Neural cell (in vitro differentiated cells): ENCODE measurements around the gene LRRC63.

Experiments used
- CTCF ChIP-seq: fragments of 450-650 bp; IDR thresholded peaks from 2 replicates; pipeline ENCODE4 v1.5.1; 2014; ENCODE audit warnings: antibody characterized with exemption, mild to moderate bottlenecking, moderate library complexity; ENCODE audit not compliant: poor library complexity, severe bottlenecking
- EP300 ChIP-seq: fragments of 450-650 bp; conservative IDR thresholded peaks from 2 replicates; pipeline ENCODE4 v1.6.1; 2014; ENCODE audit warnings: antibody characterized with exemption, mild to moderate bottlenecking, moderate library complexity; ENCODE audit not compliant: poor library complexity, severe bottlenecking
- EZH2 ChIP-seq: fragments of 200-600, 300-800 bp; shearing (Covaris generic), sonication (generic); IDR thresholded peaks from 2 replicates; pipeline ENCODE4 v1.6.1; 2014; ENCODE audit warnings: antibody characterized with exemption, low read length, borderline replicate concordance, mild to moderate bottlenecking; ENCODE audit not compliant: insufficient read depth, poor library complexity, severe bottlenecking
- POLR2AphosphoS5 ChIP-seq: IDR thresholded peaks from 2 replicates; pipeline ENCODE4 v1.6.1; 2012
- RAD21 ChIP-seq: fragments of 450-650 bp; conservative IDR thresholded peaks from 2 replicates; pipeline ENCODE4 v1.6.1; 2014; ENCODE audit warnings: antibody characterized with exemption, mild to moderate bottlenecking, moderate library complexity
- SMC3 ChIP-seq: fragments of 450-650 bp; conservative IDR thresholded peaks from 2 replicates; pipeline ENCODE4 v1.6.1; 2014; ENCODE audit warnings: antibody characterized with exemption, mild to moderate bottlenecking, moderate library complexity; ENCODE audit not compliant: poor library complexity
- TAF1 ChIP-seq: IDR thresholded peaks from 2 replicates; pipeline ENCODE4 v1.6.1; 2012; ENCODE audit warnings: low read depth
- TF ChIP-seq, protein P1 (sequence below): IDR thresholded peaks from 2 replicates; pipeline ENCODE4 v1.6.1; 2012; ENCODE audit warnings: borderline replicate concordance

DNA sequence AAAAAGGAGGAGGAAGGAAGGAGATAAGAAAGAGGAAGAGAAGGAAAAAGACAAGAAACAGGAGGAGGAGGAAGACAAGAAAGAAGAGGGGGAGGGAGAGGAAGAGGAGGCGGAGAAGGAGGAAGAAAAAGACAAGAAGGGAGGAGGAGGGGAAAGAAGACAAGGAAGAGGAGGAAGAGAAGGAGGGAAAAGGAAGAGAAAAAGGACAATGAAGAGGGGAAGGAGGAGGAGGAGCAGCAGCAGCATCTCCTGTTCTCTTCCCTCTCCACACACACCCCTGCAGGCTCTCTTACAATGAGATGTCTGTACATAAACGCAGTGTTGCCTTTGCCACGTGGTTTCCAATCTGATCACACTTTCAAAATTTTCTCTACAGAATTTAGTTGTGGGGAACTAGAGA is 108.7 kb downstream of the LRRC63 start:
- no peak for TF ChIP-seq SMC3
- TF ChIP-seq POLR2AphosphoS5 = no peak
- TF ChIP-seq RAD21 = no peak
- TF ChIP-seq CTCF = no peak
- TF ChIP-seq, protein P1, sequence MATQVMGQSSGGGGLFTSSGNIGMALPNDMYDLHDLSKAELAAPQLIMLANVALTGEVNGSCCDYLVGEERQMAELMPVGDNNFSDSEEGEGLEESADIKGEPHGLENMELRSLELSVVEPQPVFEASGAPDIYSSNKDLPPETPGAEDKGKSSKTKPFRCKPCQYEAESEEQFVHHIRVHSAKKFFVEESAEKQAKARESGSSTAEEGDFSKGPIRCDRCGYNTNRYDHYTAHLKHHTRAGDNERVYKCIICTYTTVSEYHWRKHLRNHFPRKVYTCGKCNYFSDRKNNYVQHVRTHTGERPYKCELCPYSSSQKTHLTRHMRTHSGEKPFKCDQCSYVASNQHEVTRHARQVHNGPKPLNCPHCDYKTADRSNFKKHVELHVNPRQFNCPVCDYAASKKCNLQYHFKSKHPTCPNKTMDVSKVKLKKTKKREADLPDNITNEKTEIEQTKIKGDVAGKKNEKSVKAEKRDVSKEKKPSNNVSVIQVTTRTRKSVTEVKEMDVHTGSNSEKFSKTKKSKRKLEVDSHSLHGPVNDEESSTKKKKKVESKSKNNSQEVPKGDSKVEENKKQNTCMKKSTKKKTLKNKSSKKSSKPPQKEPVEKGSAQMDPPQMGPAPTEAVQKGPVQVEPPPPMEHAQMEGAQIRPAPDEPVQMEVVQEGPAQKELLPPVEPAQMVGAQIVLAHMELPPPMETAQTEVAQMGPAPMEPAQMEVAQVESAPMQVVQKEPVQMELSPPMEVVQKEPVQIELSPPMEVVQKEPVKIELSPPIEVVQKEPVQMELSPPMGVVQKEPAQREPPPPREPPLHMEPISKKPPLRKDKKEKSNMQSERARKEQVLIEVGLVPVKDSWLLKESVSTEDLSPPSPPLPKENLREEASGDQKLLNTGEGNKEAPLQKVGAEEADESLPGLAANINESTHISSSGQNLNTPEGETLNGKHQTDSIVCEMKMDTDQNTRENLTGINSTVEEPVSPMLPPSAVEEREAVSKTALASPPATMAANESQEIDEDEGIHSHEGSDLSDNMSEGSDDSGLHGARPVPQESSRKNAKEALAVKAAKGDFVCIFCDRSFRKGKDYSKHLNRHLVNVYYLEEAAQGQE = no peak
- no peak for TF ChIP-seq EZH2
- TF ChIP-seq EP300 = no peak
- TF ChIP-seq TAF1 = no peak
